GM19240 (cell line): ENCODE measurements around the gene KLF15.
"Not testable (repeated sequence)": the region's sequence is repeated elsewhere in the genome, so short reads cannot be mapped to it uniquely, and the experiment has no call there.

Experiments
- DNase-seq: peaks from one replicate; pipeline ENCODE4 v3.0.0; 2011; ENCODE audit warnings: low spot score; ENCODE audit not compliant: insufficient read length

The KLF15 gene

DNA sequence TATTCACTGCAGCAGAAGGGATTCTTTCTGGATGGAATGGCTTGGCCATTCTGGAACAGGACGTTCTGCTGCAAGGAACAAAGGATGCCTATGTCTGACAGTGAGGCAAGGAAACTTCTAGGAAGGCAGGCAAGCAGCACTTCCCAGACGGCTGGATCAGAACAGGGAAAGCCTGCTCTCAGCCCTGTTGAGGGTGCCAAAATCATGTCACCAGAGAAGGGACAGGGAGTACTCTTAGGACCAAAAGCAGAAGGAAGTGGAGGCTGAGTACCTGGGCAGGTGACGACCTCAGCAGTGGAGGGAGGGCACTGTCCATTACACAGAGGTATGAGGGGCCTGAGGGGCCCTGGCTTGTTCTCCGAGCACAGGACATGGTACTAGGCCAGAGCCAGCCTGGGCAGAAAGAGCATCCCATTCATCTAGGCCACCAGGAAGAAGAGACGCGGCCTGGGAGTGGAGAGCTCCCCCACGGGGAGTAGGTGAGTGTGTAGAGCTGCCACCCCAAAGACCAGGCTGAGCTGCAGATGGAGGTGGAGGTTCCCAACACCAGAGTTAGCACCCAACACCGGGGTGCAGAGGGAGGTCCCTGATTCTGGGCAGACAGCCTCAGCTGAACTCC, 9.6 kb downstream of the KLF15 start:
- no peak for DNase-seq

DNA sequence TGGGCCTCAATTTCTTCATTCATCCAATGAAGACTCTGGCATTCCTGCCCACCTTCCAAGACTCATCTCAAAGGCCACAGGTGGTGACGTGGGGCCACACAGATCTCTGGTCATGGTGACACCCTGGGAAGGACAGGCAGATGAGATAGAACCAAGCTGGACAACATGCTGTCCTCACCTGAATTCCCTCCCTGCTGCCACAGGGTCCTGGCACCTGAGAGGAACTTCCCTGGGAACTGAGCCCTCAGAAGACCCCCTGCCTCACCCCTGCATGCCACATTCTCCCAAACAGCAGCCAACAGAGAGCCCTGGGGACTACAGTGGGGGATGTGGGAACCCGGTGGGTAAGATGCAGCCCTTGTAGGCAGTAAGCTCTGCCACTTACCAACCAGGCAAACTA, 10.7 kb downstream of the KLF15 start:
- no peak for DNase-seq

- no peak for DNase-seq
These were observed 11.4 kb downstream of the KLF15 start for GRCh38 chr3:126345641-126346460.

GRCh38 chr3:126345231-126345630, 12.0 kb downstream of the KLF15 start:
- no peak for DNase-seq

- no peak for DNase-seq
These were observed 12.7 kb downstream of the KLF15 start for GRCh38 chr3:126344380-126345041.

DNA sequence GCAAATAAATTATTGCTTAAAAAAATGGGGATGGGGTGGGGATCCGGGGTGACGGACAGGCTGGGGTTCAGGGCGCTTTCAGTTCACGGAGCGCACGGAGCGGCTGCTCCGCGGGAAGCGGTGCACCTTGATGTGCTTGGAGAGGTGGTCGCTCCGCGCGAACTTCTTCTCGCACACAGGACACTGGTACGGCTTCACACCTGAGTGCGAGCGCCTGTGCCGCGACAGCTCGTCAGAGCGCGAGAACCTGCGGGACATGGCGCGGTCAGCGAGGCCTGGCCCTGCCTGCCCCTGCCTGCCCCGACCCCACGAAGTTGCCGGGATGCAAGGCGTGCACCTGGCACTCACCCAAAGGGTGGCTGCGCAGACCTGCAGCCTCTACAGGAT, 13.6 kb downstream of the KLF15 start:
- no peak for DNase-seq

- DNase-seq: no peak
These were observed 14.1 kb downstream of the KLF15 start for GRCh38 chr3:126342991-126343648.

- no peak for DNase-seq
These were observed 15.0 kb downstream of the KLF15 start for GRCh38 chr3:126342211-126342610.

GRCh38 chr3:126341755-126342150, 15.5 kb downstream of the KLF15 start:
- DNase-seq: no peak

DNA sequence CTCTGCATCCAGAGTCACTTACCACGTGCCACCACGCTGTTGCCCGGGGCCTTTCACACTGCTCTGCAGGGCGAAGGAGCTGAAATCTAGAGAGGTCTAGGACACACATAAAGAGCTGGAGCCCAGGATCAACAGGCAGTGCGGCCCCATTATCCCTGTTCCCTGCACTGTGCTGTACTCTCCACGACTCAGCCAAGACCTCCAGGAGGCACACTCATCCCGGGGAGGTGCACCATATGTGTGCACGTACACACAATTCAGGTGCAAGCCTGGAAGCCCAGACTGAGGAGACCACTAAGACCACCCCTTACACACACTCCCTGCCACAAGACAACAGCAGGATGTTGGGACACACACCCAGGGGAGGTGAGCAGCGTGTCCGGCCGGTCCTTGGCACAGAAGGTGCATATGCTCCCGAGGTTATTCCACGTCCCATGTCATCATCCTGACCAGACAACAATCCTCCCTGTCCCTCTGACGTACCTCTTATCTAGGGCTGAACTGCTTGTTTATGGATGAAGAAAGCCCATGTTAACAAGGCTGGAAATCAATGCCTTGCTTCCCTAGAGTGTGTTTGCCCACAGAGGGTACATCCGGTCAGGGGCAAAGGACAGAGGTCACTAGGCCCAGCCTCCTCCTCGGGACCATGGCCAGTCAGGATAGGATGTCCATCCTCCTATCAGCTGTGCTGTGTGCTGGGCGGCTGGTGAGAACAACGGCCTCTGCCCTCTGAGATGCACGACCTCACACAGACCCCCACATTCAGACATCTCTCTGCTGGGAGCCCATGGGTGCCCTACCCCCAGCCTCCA, 16.1 kb downstream of the KLF15 start:
- DNase-seq: no peak

GRCh38 chr3:126340596-126340942, 16.6 kb downstream of the KLF15 start:
- DNase-seq: no peak

DNA sequence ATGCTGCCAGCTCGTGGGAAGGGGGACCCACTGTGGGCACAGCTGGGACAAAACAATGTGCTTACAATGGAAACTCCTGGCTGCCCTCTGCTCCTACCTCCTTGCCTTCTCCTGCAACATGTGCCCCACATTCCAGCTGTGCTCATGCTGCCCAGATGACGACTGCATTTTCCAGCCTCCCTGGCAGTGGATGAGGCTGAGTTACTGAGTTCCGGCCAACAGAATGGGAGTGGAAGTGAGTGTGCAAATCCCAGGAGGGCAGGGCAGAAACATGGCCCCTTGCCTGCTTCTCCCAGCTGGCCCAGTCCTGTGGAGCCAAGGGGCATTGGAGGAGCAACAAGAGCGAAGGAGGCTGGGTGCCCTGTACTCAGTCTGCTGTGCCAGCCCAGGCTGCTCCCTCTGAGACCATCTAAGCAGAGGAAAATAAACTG, 17.1 kb downstream of the KLF15 start:
- no peak for DNase-seq

DNA sequence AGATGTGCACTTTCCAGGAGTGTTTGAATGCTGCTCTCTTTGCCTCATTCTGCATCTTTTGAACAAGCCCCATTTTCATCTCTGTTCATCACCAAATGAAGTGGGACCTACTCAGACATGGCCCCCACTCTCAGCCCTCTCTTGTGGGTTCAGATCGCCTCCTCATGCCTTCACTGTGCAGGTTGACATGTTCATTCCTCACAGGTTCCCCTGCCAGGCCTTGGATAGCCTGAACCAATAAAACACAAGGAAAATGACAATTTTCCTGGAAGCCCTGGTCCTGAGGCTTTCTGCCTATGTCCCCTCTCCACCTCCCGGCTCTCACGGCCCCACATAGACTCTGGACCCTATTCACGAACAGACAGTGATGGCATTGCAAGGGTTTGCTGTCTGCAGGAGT, 17.7 kb downstream of the KLF15 start:
- no peak for DNase-seq

DNA sequence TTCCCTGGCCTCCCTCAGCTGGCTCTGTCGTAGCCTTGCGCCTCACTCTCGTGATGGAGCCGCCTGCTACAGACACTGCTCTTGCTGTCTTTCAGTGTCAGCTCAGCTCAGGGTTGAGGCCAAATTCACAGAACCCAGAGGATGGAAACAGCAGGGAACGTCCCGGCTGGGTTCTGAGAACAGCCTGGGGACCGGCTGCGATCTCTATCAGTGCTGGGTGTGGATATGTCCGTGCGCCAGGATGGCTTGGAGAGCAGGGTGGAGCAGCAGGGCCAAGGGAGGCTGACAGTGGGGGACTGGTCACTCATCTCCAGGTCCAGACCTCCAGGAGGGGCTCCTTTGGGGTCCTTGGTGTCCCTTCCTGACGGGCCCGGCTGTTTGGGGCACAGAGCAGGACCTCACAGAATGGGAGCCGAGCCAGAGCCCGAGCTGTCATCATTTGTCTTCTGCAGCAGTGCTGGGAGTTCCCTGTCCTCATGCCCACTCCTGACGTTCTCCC, 18.4 kb downstream of the KLF15 start:
- no peak for DNase-seq

DNA sequence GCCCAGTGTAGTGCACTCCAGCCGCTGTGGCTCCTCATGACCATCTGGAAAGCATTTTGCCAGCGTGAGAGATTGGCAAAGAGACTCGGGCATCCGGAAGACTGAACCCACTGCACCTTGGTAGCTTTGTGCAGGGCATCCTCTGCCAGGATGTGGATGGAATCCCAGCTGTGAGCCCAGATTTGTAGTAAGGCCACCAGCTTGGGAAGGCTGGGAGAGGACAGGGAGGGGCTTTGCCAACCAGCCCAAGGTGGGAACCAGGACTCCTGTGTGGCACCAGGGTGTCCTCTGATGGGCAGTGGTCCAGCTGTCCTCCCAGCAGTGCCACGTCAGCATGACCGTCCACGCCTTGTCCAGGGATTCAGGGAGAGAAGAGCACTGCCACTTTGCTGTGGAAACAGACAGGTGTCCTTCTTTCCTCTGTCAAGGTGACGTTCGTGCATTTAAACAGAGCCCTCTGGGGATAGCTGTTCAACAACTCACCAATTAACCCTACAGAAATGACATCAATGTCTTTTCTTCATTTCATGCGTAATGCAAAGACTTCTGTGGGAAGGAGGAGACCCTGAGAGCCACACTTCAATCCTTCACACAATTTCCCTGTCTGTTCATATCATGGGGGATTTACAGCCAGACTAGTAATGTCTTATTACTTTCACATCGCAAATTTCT, 19.1 kb downstream of the KLF15 start:
- DNase-seq: no peak

GRCh38 chr3:126331812-126332336, 25.3 kb downstream of the KLF15 start:
- not testable (repeated sequence) for DNase-seq

GRCh38 chr3:126329927-126330725, 27.1 kb downstream of the KLF15 start:
- DNase-seq: no peak

DNA sequence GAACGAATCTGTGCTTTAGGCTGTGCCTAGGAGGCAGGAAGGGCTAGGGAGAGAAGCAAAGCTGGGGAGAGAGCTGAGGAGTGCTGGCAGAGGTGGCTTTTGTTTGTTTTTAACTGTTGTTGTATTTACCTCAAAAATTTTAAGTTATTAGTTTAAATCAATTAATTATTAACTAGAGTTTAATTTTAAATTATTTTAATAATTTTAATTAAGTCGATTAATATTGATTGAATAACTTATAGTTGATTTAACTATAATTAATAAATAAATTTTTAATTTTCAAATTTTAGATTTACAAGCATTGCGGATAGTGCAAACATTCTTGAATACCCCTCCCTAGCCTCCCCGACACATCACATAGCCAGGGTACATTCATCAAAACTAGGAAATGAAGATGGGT, 30.6 kb downstream of the KLF15 start:
- DNase-seq: no peak

- no peak for DNase-seq
These were observed 34.8 kb downstream of the KLF15 start for GRCh38 chr3:126322181-126322967.
